HG03103 (cell line): ENCODE measurements around the gene DSCAML1.

Source experiments
- ATAC-seq: cut with Tn5 transposase; IDR thresholded peaks from one replicate; pipeline ENCODE4 v1.9.1; 2021; ENCODE audit warnings: low read depth; ENCODE audit not compliant: unreplicated experiment

The DSCAML1 gene

DNA sequence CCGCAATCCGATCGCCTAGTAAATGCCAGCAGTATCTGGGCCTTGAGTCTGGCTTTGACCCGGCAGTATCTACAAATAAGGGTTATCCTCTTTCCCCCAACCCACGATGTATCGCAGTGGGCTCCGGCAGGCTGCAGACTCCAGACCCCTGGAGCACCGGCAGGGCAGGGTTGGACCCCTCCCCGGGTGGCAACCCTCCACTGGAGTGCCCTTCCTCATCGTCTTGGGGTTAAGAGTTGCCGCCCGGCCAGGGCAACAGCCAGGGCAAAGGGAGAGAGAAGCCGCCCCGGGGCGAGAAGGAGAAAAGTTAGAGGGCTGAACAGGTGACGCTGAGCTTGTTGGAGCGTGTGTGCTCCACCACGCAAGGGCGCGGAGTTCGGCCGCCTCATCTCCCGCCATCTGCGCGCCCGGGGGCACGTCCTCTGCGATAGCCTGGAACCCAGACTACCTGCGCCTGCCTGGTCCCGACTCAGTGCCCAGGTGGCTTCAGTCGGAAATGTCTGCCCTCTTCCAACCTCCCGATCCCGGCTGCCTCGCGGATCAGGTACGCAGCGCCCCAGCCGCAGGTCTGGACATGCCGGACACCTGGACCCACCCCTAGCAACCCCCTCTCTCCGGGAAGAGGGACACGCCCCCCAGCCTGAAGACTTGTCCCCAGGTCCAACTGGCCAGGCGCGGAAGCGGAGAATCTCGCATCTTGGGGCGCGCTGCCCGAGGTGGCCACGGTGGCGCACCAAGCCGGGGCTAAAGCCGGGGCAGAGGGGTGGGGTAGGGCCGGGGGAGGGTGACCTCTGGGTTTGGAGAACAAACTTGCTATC, 1.2 kb downstream of the DSCAML1 start:
- ATAC-seq, result no peak

DNA sequence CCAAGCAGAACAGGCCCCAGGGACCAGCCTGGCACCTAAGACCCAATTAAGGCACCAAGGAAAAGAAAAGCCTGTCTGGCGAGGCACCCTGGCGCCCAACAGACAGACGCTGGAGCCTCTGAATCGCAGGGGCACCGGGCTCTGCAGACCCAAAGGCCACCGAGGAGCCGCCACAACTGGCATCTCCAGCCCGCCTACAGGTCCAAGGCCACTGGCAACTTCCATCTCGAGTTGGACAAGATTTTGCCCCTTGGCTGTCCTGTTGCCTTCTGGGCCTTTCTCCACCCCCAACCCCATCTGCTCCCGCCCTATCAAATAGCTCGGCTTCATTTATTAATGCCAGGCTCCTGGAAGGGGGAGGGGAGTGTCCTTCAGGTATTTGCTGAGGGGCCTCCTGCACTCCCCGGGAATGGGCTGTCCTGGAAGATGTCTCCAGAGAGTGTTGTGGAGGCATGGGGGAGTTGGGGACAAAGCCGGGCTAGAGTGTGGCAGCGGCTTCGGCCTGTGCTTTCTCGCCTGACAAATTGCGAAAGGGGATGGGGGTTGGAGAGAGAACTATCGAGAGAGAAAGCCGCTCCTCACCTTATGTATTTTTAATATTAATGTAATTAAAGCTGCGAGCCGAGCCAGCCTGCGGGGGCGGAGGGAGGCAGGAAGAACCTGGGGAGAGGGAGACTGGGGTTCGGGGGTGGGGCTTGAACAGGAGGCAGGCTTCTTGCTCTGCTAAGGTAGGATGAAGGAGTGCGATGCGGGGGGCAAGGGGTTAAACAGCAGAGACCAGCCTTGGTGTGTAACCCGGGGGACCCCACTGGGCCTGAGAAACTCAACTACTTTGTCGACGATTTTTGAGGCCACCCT, 2.0 kb downstream of the DSCAML1 start:
- ATAC-seq, result no peak

DNA sequence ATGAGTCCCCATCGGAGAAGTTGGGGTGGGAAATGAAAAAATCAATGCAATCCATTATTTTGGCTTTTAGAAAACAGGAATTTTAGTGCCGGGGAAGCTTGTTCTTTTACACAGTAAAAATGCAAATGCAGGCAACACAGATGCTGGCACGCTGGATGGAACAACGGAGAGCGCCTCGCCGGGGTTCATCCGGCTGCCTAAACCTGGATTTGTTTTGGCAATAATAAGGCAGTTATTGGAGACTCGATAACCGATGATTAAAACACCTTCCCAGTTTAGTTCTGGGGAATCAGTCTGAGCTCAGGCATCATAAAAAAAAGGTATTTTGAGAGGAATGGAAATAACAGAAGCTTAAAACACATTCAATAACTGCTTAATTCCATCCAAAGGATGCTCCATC, 2.9 kb downstream of the DSCAML1 start:
- no peak for ATAC-seq

DNA sequence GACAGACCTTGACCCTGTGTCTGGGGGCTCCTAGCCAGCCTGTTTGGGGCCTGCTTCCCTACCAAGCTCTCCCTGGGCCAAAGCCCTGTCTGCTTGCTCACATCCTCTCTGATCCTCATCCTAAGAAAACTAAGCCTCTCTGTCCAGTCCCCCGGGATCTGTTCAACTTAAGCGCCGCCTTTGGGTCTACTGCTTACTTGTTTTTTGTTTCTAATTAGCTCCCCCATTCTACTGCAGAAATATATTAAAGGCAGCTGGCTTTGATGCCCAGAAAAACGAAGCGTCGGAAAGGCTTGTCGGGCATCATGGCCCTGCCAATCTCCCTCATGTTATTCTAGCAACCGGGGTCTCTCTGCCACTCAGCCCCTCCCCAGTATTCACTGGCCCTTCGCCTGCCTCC, 3.4 kb downstream of the DSCAML1 start:
- ATAC-seq, result no peak

DNA sequence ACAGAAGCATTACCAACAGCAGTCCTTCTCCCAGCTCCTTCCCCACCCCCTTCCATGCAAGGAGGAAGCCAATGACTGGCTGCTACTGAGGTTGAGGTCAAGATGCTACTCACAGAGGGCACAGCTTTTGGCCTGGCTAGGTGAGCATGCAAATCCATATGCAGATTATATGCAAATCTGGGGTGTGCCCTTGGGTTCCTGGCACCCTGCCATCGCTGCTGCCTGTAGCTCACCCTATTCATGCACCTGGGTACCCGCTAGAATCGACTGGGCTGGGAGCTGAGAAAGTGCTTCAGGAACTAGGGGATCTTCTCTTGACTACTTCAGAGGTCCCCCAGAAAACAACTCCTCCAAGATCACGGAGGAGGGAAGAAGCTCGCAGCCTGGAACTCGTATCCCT, 4.0 kb downstream of the DSCAML1 start:
- ATAC-seq, result no peak

- ATAC-seq, result no peak
Observed at GRCh38 chr11:117792241-117792640, 4.8 kb downstream of the DSCAML1 start.

DNA sequence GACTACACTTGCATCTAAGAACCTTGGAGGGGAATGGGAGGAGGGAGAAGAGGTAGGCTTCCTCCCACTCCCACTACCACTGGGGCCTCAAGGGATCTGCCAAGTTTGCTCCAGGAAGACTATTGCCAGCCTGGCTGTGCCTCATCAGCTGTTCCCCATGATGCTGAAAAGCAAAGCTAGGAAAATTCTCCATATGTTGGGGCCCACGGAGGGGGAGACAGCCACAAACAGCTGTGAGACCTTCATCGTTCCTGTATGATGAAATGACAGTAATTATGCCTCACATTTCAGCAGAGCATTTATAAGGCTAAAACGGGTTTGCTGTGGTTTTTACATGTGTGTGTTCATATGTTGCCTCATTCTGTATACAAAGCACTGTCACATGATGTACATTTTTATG, 6.7 kb downstream of the DSCAML1 start:
- ATAC-seq, result no peak

GRCh38 chr11:117789241-117789640, 7.8 kb downstream of the DSCAML1 start:
- ATAC-seq, result no peak

- no peak for ATAC-seq
Observed at GRCh38 chr11:117786135-117786870, 10.7 kb downstream of the DSCAML1 start.

DNA sequence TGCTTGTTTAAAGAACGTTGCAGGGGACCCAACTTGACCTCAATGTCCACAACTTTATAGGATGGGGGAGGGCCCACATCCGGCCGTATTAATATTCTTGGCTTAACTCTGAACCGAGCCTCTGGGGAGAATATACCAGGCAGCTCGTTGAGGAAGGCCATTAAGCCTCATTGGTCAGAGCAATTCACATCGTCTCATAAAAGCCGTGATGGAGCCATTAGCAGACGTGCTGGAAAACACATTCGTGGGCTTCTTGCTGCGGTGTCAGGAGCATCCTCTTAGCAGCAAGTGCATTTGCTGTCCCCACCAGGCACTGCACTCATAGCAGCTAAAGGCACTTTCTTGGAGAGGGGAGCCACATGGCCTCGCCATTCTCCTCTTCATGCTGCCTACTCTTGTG, 14.9 kb downstream of the DSCAML1 start:
- no peak for ATAC-seq

GRCh38 chr11:117781627-117782026, 15.4 kb downstream of the DSCAML1 start:
- no peak for ATAC-seq

- ATAC-seq, result no peak
Observed at GRCh38 chr11:117780456-117780855, 16.6 kb downstream of the DSCAML1 start.

DNA sequence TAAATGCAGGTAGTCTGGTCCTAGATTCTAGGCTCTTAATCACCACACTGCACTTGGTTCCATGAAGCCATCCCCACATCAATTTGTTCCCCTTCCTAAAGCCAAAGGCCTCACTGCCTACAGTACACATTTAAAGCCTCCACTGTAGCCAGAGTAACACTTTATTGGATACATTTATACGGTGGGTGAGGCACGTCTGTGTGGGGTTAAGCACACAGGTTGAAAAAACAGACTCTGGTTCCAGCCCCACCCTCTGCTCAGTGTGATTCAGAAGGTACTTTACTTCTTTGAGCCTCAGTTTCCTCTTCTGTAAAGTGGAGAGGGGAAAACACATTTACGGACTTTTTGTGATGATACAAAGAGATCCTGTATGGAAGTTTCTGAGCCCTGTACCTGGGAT, 22.5 kb downstream of the DSCAML1 start:
- ATAC-seq, result no peak

GRCh38 chr11:117772360-117772759, 24.7 kb downstream of the DSCAML1 start:
- no peak for ATAC-seq

DNA sequence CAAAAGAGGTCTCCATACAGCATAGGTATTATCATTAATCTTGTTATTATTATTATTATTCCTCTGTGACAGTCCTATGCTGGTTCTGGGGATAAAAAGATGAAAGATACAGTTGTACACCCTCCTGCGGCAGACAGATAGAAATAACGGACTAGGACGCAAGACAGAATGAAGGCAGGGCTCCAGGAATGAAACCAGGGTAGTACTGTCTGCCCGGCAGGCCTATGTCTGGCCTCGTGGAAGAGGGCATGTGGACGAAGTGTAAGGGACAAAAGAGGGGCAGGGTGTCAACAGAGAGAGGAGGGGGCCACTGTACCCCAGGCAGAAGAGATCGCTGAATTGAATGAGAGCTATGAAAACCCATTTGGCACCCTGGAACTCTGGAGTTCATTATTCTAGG, 25.2 kb downstream of the DSCAML1 start:
- no peak for ATAC-seq

- ATAC-seq, result no peak
Observed at GRCh38 chr11:117771197-117771596, 25.8 kb downstream of the DSCAML1 start.

DNA sequence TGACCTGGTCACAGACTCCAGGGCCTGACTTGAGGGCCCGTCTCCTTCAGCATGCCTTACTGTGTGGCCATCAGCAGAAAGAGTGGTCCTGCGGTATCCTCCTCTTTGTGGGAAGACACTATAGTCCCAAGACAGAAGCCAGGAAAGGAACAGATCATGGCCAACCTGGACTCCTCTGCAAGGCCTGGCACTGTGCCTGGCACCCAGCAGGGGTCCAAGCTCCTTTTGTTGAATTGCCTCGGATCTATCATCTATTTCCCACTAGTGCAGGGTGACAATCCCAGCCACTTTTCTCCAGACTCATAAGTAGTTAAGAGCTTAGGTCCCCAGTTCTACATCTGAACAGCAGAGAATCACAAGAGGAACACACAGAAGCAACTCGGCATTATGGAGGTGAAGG, 27.0 kb downstream of the DSCAML1 start:
- ATAC-seq, result no peak

DNA sequence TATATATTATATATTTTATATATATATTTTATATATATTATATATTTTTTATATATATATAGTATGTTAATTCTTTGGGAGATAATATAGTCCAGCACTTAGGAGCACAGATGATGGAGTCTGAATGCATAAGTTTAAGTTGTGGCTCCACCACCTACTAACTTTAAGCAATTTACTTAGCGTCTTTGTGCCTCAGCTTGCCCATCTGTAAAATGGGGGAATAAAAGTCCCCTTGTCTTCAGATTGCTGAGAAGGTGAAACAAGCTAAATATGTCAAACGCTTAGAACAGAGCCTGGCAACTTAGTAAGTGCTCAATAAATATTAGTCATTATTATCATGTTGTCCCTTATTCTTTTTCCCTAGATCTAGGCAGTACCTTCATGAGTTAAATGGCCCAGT, 27.5 kb downstream of the DSCAML1 start:
- no peak for ATAC-seq

- ATAC-seq, result no peak
Observed at GRCh38 chr11:117768506-117768905, 28.5 kb downstream of the DSCAML1 start.

GRCh38 chr11:117767071-117767470, 29.9 kb downstream of the DSCAML1 start:
- ATAC-seq, result no peak

- no peak for ATAC-seq
Observed at GRCh38 chr11:117766576-117766975, 30.4 kb downstream of the DSCAML1 start.
